Measurements from ENCODE around the gene LMX1B.

- TF ChIP-seq CTCF (IDR thresholded peaks at IDR 0.05), result no peak
- no peak for TF ChIP-seq POLR2AphosphoS5 (IDR thresholded peaks at IDR 0.05; ENCODE audit: low read depth, low read length)
These were observed 79.2 kb downstream of the LMX1B start for GRCh38 chr9:126692759-126693427.
